Myocyte (in vitro differentiated cells): Measurements from ENCODE around the gene KCNG4. TPM values are rescaled to one million over a fixed set of nuclear protein-coding genes. Genes with fewer than 3 reads are reported as not detected.
A peak's percentile ranks its signal among the peaks of the same experiment; 100 is the strongest.
"Not testable (repeated sequence)": the region's sequence is repeated elsewhere in the genome, so short reads cannot be mapped to it uniquely, and the experiment has no call there.

Experiments
- DNase-seq: peaks from one replicate; pipeline ENCODE4 v3.0.0-alpha.2; 2012; ENCODE audit warnings: low read depth
- total RNA-seq: library from RNA; depleted of rRNA; stranded (reverse); fragments of >200 nt; gene quantifications from 2 replicates; pipeline ENCODE4 v1.2.3, GENCODE V29; 2014

KCNG4 gene
- total RNA-seq, 1 donor from 2014 or later: 0.05 TPM

- DNase-seq: no peak
Measured at GRCh38 chr16:84236671-84237070, 3.1 kb downstream of the KCNG4 start.

GRCh38 chr16:84234321-84235241, 5.2 kb downstream of the KCNG4 start:
- DNase-seq: no peak

GRCh38 chr16:84233748-84234147, 6.1 kb downstream of the KCNG4 start:
- no peak for DNase-seq

- no peak for DNase-seq
Measured at GRCh38 chr16:84232969-84233368, 6.8 kb downstream of the KCNG4 start.

GRCh38 chr16:84232060-84232459, 7.8 kb downstream of the KCNG4 start:
- DNase-seq: no peak

- DNase-seq: no peak
Measured at GRCh38 chr16:84229471-84229870, 10.3 kb downstream of the KCNG4 start.

- peak; percentile 94 for DNase-seq
Measured at GRCh38 chr16:84228256-84228838, 11.5 kb downstream of the KCNG4 start.

- DNase-seq: no peak
Measured at GRCh38 chr16:84227548-84227947, 12.3 kb downstream of the KCNG4 start.

- no peak for DNase-seq
Measured at GRCh38 chr16:84226026-84226425, 13.8 kb downstream of the KCNG4 start.

- DNase-seq: no peak
Measured at GRCh38 chr16:84225571-84225970, 14.2 kb downstream of the KCNG4 start.

- DNase-seq: no peak
Measured at GRCh38 chr16:84225126-84225525, 14.7 kb downstream of the KCNG4 start.

GRCh38 chr16:84224554-84224953, 15.3 kb downstream of the KCNG4 start:
- DNase-seq: no peak

- no peak for DNase-seq
Measured at GRCh38 chr16:84223456-84223855, 16.4 kb downstream of the KCNG4 start.

- DNase-seq: peak; percentile 53
Measured at GRCh38 chr16:84220851-84221250, 19.0 kb downstream of the KCNG4 start.

- DNase-seq: no peak
Measured at GRCh38 chr16:84218956-84219355, 20.9 kb downstream of the KCNG4 start.

GRCh38 chr16:84218176-84218823, 21.5 kb downstream of the KCNG4 start:
- no peak for DNase-seq

- DNase-seq: not testable (repeated sequence)
Measured at GRCh38 chr16:84216144-84216543, 23.7 kb downstream of the KCNG4 start.

GRCh38 chr16:84215531-84215930, 24.3 kb downstream of the KCNG4 start:
- DNase-seq: no peak

- DNase-seq: peak; percentile 9
Measured at GRCh38 chr16:84214451-84215066, 25.3 kb downstream of the KCNG4 start.

GRCh38 chr16:84212631-84213030, 27.2 kb downstream of the KCNG4 start:
- DNase-seq: no peak

GRCh38 chr16:84212154-84212553, 27.7 kb downstream of the KCNG4 start:
- no peak for DNase-seq

- DNase-seq: no peak
Measured at GRCh38 chr16:84209989-84210388, 29.8 kb downstream of the KCNG4 start.
